NCI-H748 treated with DMSO at 0.1 percent for 48 hours (cell line): ENCODE data around the gene PDCL2.
A peak's percentile ranks its signal among the peaks of the same experiment; 100 is the strongest.
"Not testable (repeated sequence)": the region's sequence is repeated elsewhere in the genome, so short reads cannot be mapped to it uniquely, and the experiment has no call there.

Experiments
- DNase-seq: peaks from one replicate; lab custom pipeline; 2025; lab: John Stamatoyannopoulos, UW

PDCL2 gene

GRCh38 chr4:55592014-55592413 lies at the start of gene PDCL2:
PDCL2 (minus strand) TSS chr4:55592245; CDS start chr4:55592109, 136 bp downstream.
- DNase-seq = no peak

- DNase-seq = no peak
These were observed 45.3 kb upstream of the PDCL2 start for GRCh38 chr4:55637272-55637820.

- DNase-seq = no peak
These were observed 44.6 kb upstream of the PDCL2 start for GRCh38 chr4:55636656-55636999.

- DNase-seq = peak; percentile 51
These were observed 44.0 kb upstream of the PDCL2 start, which contains the start of gene NMU for GRCh38 chr4:55635741-55636655. NMU (minus strand) TSS chr4:55636298; CDS start chr4:55636192, 106 bp downstream.

- DNase-seq = peak; percentile 14
These were observed 43.2 kb upstream of the PDCL2 start for GRCh38 chr4:55635282-55635681.

GRCh38 chr4:55634417-55635128 lies 42.5 kb upstream of the PDCL2 start:
- no peak for DNase-seq

GRCh38 chr4:55633903-55634302 lies 41.9 kb upstream of the PDCL2 start:
- no peak for DNase-seq

- DNase-seq = no peak
These were observed 33.8 kb upstream of the PDCL2 start for GRCh38 chr4:55625835-55626234.

- not testable (repeated sequence) for DNase-seq
These were observed 32.0 kb upstream of the PDCL2 start for GRCh38 chr4:55624063-55624462.

- DNase-seq = no peak
These were observed 26.6 kb upstream of the PDCL2 start for GRCh38 chr4:55618546-55619143.

GRCh38 chr4:55617587-55618197 lies 25.6 kb upstream of the PDCL2 start:
- DNase-seq = no peak

GRCh38 chr4:55615008-55615407 lies 23.0 kb upstream of the PDCL2 start:
- DNase-seq = no peak

- no peak for DNase-seq
These were observed 21.6 kb upstream of the PDCL2 start for GRCh38 chr4:55613621-55614020.

GRCh38 chr4:55612341-55612740 lies 20.3 kb upstream of the PDCL2 start:
- DNase-seq = no peak

- DNase-seq = no peak
These were observed 19.5 kb upstream of the PDCL2 start for GRCh38 chr4:55611358-55612059.

GRCh38 chr4:55610381-55610780 lies 18.3 kb upstream of the PDCL2 start:
- no peak for DNase-seq

- DNase-seq = no peak
These were observed 17.4 kb upstream of the PDCL2 start for GRCh38 chr4:55609393-55609866.

GRCh38 chr4:55608591-55608990 lies 16.5 kb upstream of the PDCL2 start:
- no peak for DNase-seq

GRCh38 chr4:55604996-55605395 lies 13.0 kb upstream of the PDCL2 start:
- DNase-seq = no peak

- DNase-seq = no peak
These were observed 8.6 kb upstream of the PDCL2 start for GRCh38 chr4:55600640-55601039.

- DNase-seq = no peak
These were observed 6.6 kb upstream of the PDCL2 start for GRCh38 chr4:55598641-55599040.
